Ramos (cell line): ENCODE results near the gene SIRT3.
"Not testable (repeated sequence)": the region's sequence is repeated elsewhere in the genome, so short reads cannot be mapped to it uniquely, and the experiment has no call there.

Source experiments
- in situ Hi-C: fragments of 300-500 bp; cut with MboI; formaldehyde crosslinking; loops from one replicate; pipeline ENCODE4 v1.14.3; 2022; ENCODE audit warnings: low sequenced_read_pairs; ENCODE audit not compliant: unreplicated experiment

Gene SIRT3

GRCh38 chr11:191490-192478, 44.4 kb downstream of the SIRT3 start:
- in situ Hi-C loops, result not testable (repeated sequence)

GRCh38 chr11:190546-190945, 45.6 kb downstream of the SIRT3 start:
- in situ Hi-C loops, result not testable (repeated sequence)

GRCh38 chr11:189843-190311, 46.3 kb downstream of the SIRT3 start:
- in situ Hi-C loops, result not testable (repeated sequence)

GRCh38 chr11:189200-189783, 46.9 kb downstream of the SIRT3 start:
- in situ Hi-C loops, result not testable (repeated sequence)

- in situ Hi-C loops, result not testable (repeated sequence)
Observed at GRCh38 chr11:180242-180641, 55.9 kb downstream of the SIRT3 start.
